Psoas muscle (tissue), 8 donors: ENCODE data around the gene CSTPP1. TPM values are rescaled to one million over a fixed set of nuclear protein-coding genes. Genes with fewer than 3 reads are reported as not detected.
A peak's percentile ranks its signal among the peaks of the same experiment; 100 is the strongest.

Experiments used
- ATAC-seq, 4 donors: fragments of 200-7000 bp; cut with Tn5 transposase; one replicate each; pipeline ENCODE4 v1.9.1; 2020; ENCODE audit warnings: moderate library complexity in 3 of 4, mild to moderate bottlenecking in 2 of 4
- DNase-seq, 2 donors: peaks; one replicate each; pipeline ENCODE4 v3.0.0-alpha.2; 2020
- H3K27ac ChIP-seq: fragments of 200-600 bp; one replicate; pipeline ENCODE4 v1.8.0; 2022
- H3K27me3 ChIP-seq, 3 donors: fragments of 200-600 bp in 1 of 3; one replicate each; pipeline versions ENCODE4 v1.6.1 to v1.8.0; 2013 to 2022; ENCODE audit warnings: low read length in 2 of 3, mild to moderate bottlenecking in 2 of 3, moderate library complexity in 1 of 3; ENCODE audit not compliant: insufficient read depth in 3 of 3
- H3K36me3 ChIP-seq, 2 donors: fragments of 200-600 bp in 1 of 2; one replicate each; pipeline versions ENCODE4 v1.6.1 to v1.8.0; 2013 to 2022; ENCODE audit warnings: low read depth in 1 of 2, mild to moderate bottlenecking in 1 of 2, moderate library complexity in 1 of 2; ENCODE audit not compliant: insufficient read depth in 1 of 2
- H3K4me1 ChIP-seq: fragments of 200-600 bp; one replicate; pipeline ENCODE4 v1.8.0; 2022
- H3K4me3 ChIP-seq: fragments of 200-600 bp; one replicate; pipeline ENCODE4 v1.8.0; 2022; ENCODE audit warnings: mild to moderate bottlenecking
- H3K9me3 ChIP-seq: fragments of 200-600 bp; one replicate; pipeline ENCODE4 v1.8.0; 2022
- CTCF ChIP-seq: fragments of 200-600 bp; IDR thresholded peaks from one replicate; pipeline ENCODE4 v1.8.0; 2022; ENCODE audit warnings: antibody characterized with exemption
- WGBS, 3 donors: extraction: QIAGEN DNeasy Blood & Tissue Kit; methylation state at CpG; one replicate each; pipeline versions ENCODE4 v1.1.6 to v1.1.7; 2013; 5-methylcytosine and 5-hydroxymethylcytosine counted together
- intact Hi-C, 2 donors: fragments of 100-400 bp; cut with DNase I; formaldehyde crosslinking; loops; one replicate each; pipeline versions ENCODE4 v1.11.0 to v1.14.2; 2022
- polyA plus RNA-seq, 3 donors: library from polyadenylated mRNA; stranded (reverse); fragments of 200-250 nt; gene quantifications; one replicate each; pipeline ENCODE4 v1.2.3, GENCODE V29; 2013
- total RNA-seq, 4 donors: library from RNA; stranded (reverse); fragmentation: NEBNext Ultra II Directional in 2 of 4; extraction: Animal tissue kit (Norgen Biotek cat#: 25700) in 2 of 4; gene quantifications; one replicate each; pipeline versions ENCODE4 v1.2.1 to v1.2.4, GENCODE V29; 2021 to 2023
- donor health status: healthy with polysubstance abuse.
- donor health status: DM: no; HTN: no; CAD: no; lungs with moderate emphysema.
- donor health status: Bipolar disorder and iron deficiency.
- donor health status: healthy.
- donor health status: DM: yes; HTN: yes; CAD: no.
- donor health status: DM: no; HTN: no; CAD: no.
- donor health status: DM: no; HTN: no; CAD: no.
- donor health status: DM: yes; HTN: yes; CAD: no.

The CSTPP1 gene
- total and polyA plus RNA-seq, 7 donors: 5.1 to 10.0 (median 6.9) TPM

- intact Hi-C loops: no loop called here
- no peaks in the 10 kb centered on the region for H3K36me3 ChIP-seq
- H3K27me3 ChIP-seq: no peaks in the 10 kb centered on the region
- H3K9me3 ChIP-seq: no peaks in the 10 kb centered on the region
- ATAC-seq (no peak), DNase-seq (no peak)
- no peak overlapping the region for H3K4me3 ChIP-seq
- H3K4me1 ChIP-seq: no peaks in the 10 kb centered on the region
- 95 to 99% (median 98%) methylated on average over 6 of the region's 6 CpGs for WGBS, 3 donors
- H3K27ac ChIP-seq: no peak overlapping the region
- no peak for TF ChIP-seq CTCF
Observed at GRCh38 chr11:47044119-47044518, 107.6 kb downstream of the CSTPP1 start.

- H3K27me3 ChIP-seq: no peaks in the 10 kb centered on the region
- WGBS, 3 donors: 97 to 100% (median 100%) methylated on average over 1 of the region's 1 CpG
- no peak for DNase-seq
- H3K9me3 ChIP-seq: no peaks in the 10 kb centered on the region
- H3K4me3 ChIP-seq: no peak overlapping the region
- no peak overlapping the region for H3K27ac ChIP-seq
- no peaks in the 10 kb centered on the region for H3K4me1 ChIP-seq
- no peaks in the 10 kb centered on the region for H3K36me3 ChIP-seq
- no peak for TF ChIP-seq CTCF
- intact Hi-C loops: no loop called here
- ATAC-seq: no peak
Observed at GRCh38 chr11:47047972-47048371, 111.4 kb downstream of the CSTPP1 start.

GRCh38 chr11:47050284-47050683 is 113.7 kb downstream of the CSTPP1 start:
- 86 to 94% (median 93%) methylated on average over 1 of the region's 1 CpG for whole genome bisulfite sequencing, 3 donors
- ATAC-seq (no peak), DNase-seq (no peak)
- Histone ChIP-seq H3K4me1 (no peaks in the 10 kb centered on the region), H3K36me3 (no peaks in the 10 kb centered on the region), H3K27me3 (no peaks in the 10 kb centered on the region), H3K9me3 (no peaks in the 10 kb centered on the region), H3K27ac (no peak overlapping the region), H3K4me3 (no peak overlapping the region)
- no peak for TF ChIP-seq CTCF
- intact Hi-C loops: no loop called here

- peak in 1 of 2 donors; percentile 15 for DNase-seq
- ATAC-seq: peak in 1 of 4 donors; percentile 36
- intact Hi-C loops: no loop called here
- no peak for TF ChIP-seq CTCF
- Histone ChIP-seq H3K27me3 (no peaks in the 10 kb centered on the region), H3K36me3 (no peaks in the 10 kb centered on the region), H3K4me3 (no peak overlapping the region), H3K9me3 (no peaks in the 10 kb centered on the region), H3K27ac (no peak overlapping the region), H3K4me1 (no peaks in the 10 kb centered on the region)
- 4 to 14% (median 6%) methylated on average over 1 of the region's 1 CpG for WGBS, 3 donors
Observed at GRCh38 chr11:47051217-47051616, 114.7 kb downstream of the CSTPP1 start.

GRCh38 chr11:47052165-47052564 is 115.6 kb downstream of the CSTPP1 start:
- Histone ChIP-seq H3K4me1 (no peaks in the 10 kb centered on the region), H3K4me3 (no peak overlapping the region), H3K27ac (no peak overlapping the region), H3K36me3 (no peaks in the 10 kb centered on the region), H3K9me3 (no peaks in the 10 kb centered on the region), H3K27me3 (no peaks in the 10 kb centered on the region)
- WGBS, 3 donors: 86 to 89% (median 88%) methylated on average over 7 of the region's 7 CpGs
- TF ChIP-seq CTCF: no peak
- intact Hi-C loops: no loop called here
- ATAC-seq: no peak
- no peak for DNase-seq
